Glutamatergic neuron (in vitro differentiated cells): ENCODE measurements around the gene PMEL. TPM values are rescaled to one million over a fixed set of nuclear protein-coding genes. Genes with fewer than 3 reads are reported as not detected.
"Not testable (repeated sequence)": the region's sequence is repeated elsewhere in the genome, so short reads cannot be mapped to it uniquely, and the experiment has no call there.

Experiments
- DNase-seq: peaks from one replicate; pipeline ENCODE4 v3.0.0; 2022
- H3K27ac Mint-ChIP-seq: one replicate; pipeline ENCODE4 v1.8.0; 2020; ENCODE audit warnings: mild to moderate bottlenecking, mixed read lengths, inconsistent platforms; ENCODE audit not compliant: unreplicated experiment
- H3K27me3 Mint-ChIP-seq: one replicate; pipeline ENCODE4 v1.8.0; 2020; ENCODE audit warnings: mild to moderate bottlenecking, moderate library complexity, mixed read lengths, inconsistent platforms; ENCODE audit not compliant: unreplicated experiment
- H3K36me3 Mint-ChIP-seq: one replicate; pipeline ENCODE4 v1.8.0; 2020; ENCODE audit warnings: mild to moderate bottlenecking, mixed read lengths, inconsistent platforms; ENCODE audit not compliant: unreplicated experiment
- H3K4me1 Mint-ChIP-seq: one replicate; pipeline ENCODE4 v1.8.0; 2020; ENCODE audit warnings: mild to moderate bottlenecking, low read depth, mixed read lengths, inconsistent platforms; ENCODE audit not compliant: unreplicated experiment
- H3K4me3 Mint-ChIP-seq: one replicate; pipeline ENCODE4 v1.8.0; 2020; ENCODE audit warnings: mild to moderate bottlenecking, mixed read lengths, inconsistent platforms; ENCODE audit not compliant: unreplicated experiment
- H3K9me3 Mint-ChIP-seq: one replicate; pipeline ENCODE4 v1.8.0; 2020; ENCODE audit warnings: mild to moderate bottlenecking, moderate library complexity, mixed read lengths, inconsistent platforms; ENCODE audit not compliant: unreplicated experiment
- total RNA-seq: library from RNA; stranded (reverse); fragmentation: NEBNext Ultra II Directional; extraction: Animal tissue kit (Norgen Biotek cat#: 25700); gene quantifications from one replicate; pipeline ENCODE4 v1.2.1, GENCODE V29; 2021; ENCODE audit not compliant: unreplicated experiment
- TF ChIP-seq, protein P1 (sequence below): fragments of 200-600 bp; sonication (generic); IDR thresholded peaks from one replicate; pipeline ENCODE4 v1.5.0; 2021; ENCODE audit not compliant: partially characterized antibody, unreplicated experiment

The PMEL gene
- total RNA-seq, 1 donor from 2014 or later, result 851 TPM

- TF ChIP-seq, protein P1, sequence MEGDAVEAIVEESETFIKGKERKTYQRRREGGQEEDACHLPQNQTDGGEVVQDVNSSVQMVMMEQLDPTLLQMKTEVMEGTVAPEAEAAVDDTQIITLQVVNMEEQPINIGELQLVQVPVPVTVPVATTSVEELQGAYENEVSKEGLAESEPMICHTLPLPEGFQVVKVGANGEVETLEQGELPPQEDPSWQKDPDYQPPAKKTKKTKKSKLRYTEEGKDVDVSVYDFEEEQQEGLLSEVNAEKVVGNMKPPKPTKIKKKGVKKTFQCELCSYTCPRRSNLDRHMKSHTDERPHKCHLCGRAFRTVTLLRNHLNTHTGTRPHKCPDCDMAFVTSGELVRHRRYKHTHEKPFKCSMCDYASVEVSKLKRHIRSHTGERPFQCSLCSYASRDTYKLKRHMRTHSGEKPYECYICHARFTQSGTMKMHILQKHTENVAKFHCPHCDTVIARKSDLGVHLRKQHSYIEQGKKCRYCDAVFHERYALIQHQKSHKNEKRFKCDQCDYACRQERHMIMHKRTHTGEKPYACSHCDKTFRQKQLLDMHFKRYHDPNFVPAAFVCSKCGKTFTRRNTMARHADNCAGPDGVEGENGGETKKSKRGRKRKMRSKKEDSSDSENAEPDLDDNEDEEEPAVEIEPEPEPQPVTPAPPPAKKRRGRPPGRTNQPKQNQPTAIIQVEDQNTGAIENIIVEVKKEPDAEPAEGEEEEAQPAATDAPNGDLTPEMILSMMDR, result no peak
- Mint-ChIP-seq H3K9me3 (peaks cover 5% of the 10 kb centered on the region), H3K27me3 (no peaks in the 10 kb centered on the region), H3K4me3 (no peak overlapping the region), H3K4me1 (no peaks in the 10 kb centered on the region), H3K36me3 (no peaks in the 10 kb centered on the region), H3K27ac (peak overlapping the region; percentile 68)
- DNase-seq, result no peak
Measured at GRCh38 chr12:55993230-55993853, 27.5 kb upstream of the PMEL start.

DNA sequence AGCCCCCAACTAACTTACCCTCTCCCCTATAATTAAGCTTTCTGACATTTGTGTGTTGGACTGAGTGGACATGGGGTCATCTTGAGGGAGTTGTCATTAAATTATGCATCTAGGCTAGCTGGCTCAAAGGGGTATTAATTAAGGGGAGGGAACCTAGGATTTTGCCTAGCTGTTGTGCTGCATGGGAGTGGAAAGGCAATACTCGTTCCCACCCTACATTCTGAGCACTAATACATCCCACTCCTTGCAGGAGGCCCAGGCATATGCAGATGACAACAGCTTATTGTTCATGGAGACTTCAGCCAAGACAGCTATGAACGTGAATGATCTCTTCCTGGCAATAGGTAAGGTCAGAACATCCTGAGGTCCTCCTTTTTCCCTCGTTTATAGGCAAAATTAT lies 25.3 kb upstream of the PMEL start:
- H3K4me1 Mint-ChIP-seq, result no peaks in the 10 kb centered on the region
- no peak overlapping the region for H3K27ac Mint-ChIP-seq
- DNase-seq, result no peak
- H3K4me3 Mint-ChIP-seq, result no peak overlapping the region
- H3K27me3 Mint-ChIP-seq, result no peaks in the 10 kb centered on the region
- H3K36me3 Mint-ChIP-seq, result no peaks in the 10 kb centered on the region
- TF ChIP-seq, protein P1, result no peak
- peaks cover 1% of the 10 kb centered on the region for H3K9me3 Mint-ChIP-seq

GRCh38 chr12:55985976-55986375 lies 20.1 kb upstream of the PMEL start:
- H3K27me3 Mint-ChIP-seq, DNase-seq, H3K36me3 Mint-ChIP-seq, H3K4me1 Mint-ChIP-seq, H3K9me3 Mint-ChIP-seq, H3K4me3 Mint-ChIP-seq: not testable (repeated sequence)
- H3K27ac Mint-ChIP-seq, result peak overlapping the region; percentile 53

- TF ChIP-seq, protein P1, result no peak
Measured at GRCh38 chr12:55985341-55985740, 19.5 kb upstream of the PMEL start.

GRCh38 chr12:55984861-55985260 lies 19.0 kb upstream of the PMEL start:
- Mint-ChIP-seq H3K36me3 (no peaks in the 10 kb centered on the region), H3K9me3 (no peaks in the 10 kb centered on the region), H3K4me1 (peaks cover 5% of the 10 kb centered on the region), H3K27ac (no peak overlapping the region), H3K27me3 (peaks cover 2% of the 10 kb centered on the region), H3K4me3 (no peak overlapping the region)
- DNase-seq, result no peak
- TF ChIP-seq, protein P1, result no peak

More at GRCh38 chr12:55985341-55985740, 19.5 kb upstream of the PMEL start:
- peaks cover 5% of the 10 kb centered on the region for H3K4me1 Mint-ChIP-seq
- H3K9me3 Mint-ChIP-seq, result no peaks in the 10 kb centered on the region
- H3K27ac Mint-ChIP-seq, result no peak overlapping the region
- no peak overlapping the region for H3K4me3 Mint-ChIP-seq
- no peaks in the 10 kb centered on the region for H3K36me3 Mint-ChIP-seq
- DNase-seq, result no peak
- H3K27me3 Mint-ChIP-seq, result peaks cover 2% of the 10 kb centered on the region
